Mesenchymal stem cell (in vitro differentiated cells and primary cell): ENCODE measurements around the gene PELI1.

Experiments used
- DNase-seq: peaks from one replicate; pipeline ENCODE4 v3.0.0-alpha.2; 2013
- H2AFZ ChIP-seq: one replicate; pipeline ENCODE4 v1.6.1; 2013; ENCODE audit warnings: low read depth, mild to moderate bottlenecking, control low read depth, inconsistent platforms, low read length, moderate library complexity
- H2AK5ac ChIP-seq: 2 replicates; pipeline ENCODE4 v1.6.1; 2013; ENCODE audit warnings: low read length, moderate library complexity, mild to moderate bottlenecking, inconsistent platforms; ENCODE audit not compliant: severe bottlenecking
- H2BK120ac ChIP-seq: one replicate; pipeline ENCODE4 v1.6.1; 2013; ENCODE audit warnings: low read depth, mild to moderate bottlenecking, inconsistent platforms, low read length, moderate library complexity
- H2BK12ac ChIP-seq, 2 experiments: one replicate each; pipeline ENCODE4 v1.6.1; 2013; ENCODE audit warnings: inconsistent platforms in 2 of 2, low read length in 2 of 2, mild to moderate bottlenecking in 2 of 2, moderate library complexity in 2 of 2, control low read depth in 1 of 2
- H2BK15ac ChIP-seq: one replicate; pipeline ENCODE4 v1.6.1; 2013; ENCODE audit warnings: mild to moderate bottlenecking, low read depth, inconsistent platforms; ENCODE audit not compliant: poor library complexity, severe bottlenecking
- H2BK5ac ChIP-seq: 2 replicates; pipeline ENCODE4 v1.6.1; 2013; ENCODE audit warnings: low read depth, mild to moderate bottlenecking, low read length, control low read depth, inconsistent platforms; ENCODE audit not compliant: poor library complexity, severe bottlenecking
- H3K14ac ChIP-seq, 2 experiments: one replicate each; pipeline ENCODE4 v1.6.1; 2013; ENCODE audit warnings: inconsistent platforms in 2 of 2, low read length in 2 of 2, control low read depth in 1 of 2, mild to moderate bottlenecking in 1 of 2, moderate library complexity in 1 of 2
- H3K18ac ChIP-seq, 2 experiments: one replicate each; pipeline ENCODE4 v1.6.1; 2013; ENCODE audit warnings: inconsistent platforms in 2 of 2, low read length in 2 of 2, control low read depth in 1 of 2, low read depth in 1 of 2, mild to moderate bottlenecking in 1 of 2
- H3K23ac ChIP-seq, 2 experiments: one replicate each; pipeline ENCODE4 v1.6.1; 2013; ENCODE audit warnings: inconsistent platforms in 2 of 2, low read length in 2 of 2, mild to moderate bottlenecking in 2 of 2, moderate library complexity in 2 of 2, control low read depth in 1 of 2
- H3K27ac ChIP-seq: 2 replicates; pipeline ENCODE4 v1.5.1; 2013; ENCODE audit warnings: mild to moderate bottlenecking, moderate library complexity, low read length, control low read depth, inconsistent platforms; ENCODE audit not compliant: poor library complexity, severe bottlenecking
- H3K27me3 ChIP-seq, 2 experiments: 2 replicates each; pipeline versions ENCODE4 v1.6.1 to v1.7.0; 2013; ENCODE audit warnings: low read length in 2 of 2, mild to moderate bottlenecking in 2 of 2, moderate library complexity in 2 of 2, control low read depth in 1 of 2, inconsistent platforms in 1 of 2; ENCODE audit not compliant: control insufficient read depth in 1 of 2, insufficient read depth in 1 of 2
- H3K36me3 ChIP-seq, 2 experiments: 2 replicates each; pipeline versions ENCODE4 v1.6.1 to v1.7.0; 2013; ENCODE audit warnings: low read length in 2 of 2, control low read depth in 1 of 2, inconsistent platforms in 1 of 2, low read depth in 1 of 2, mild to moderate bottlenecking in 1 of 2; ENCODE audit not compliant: insufficient read depth in 2 of 2, control insufficient read depth in 1 of 2
- H3K4ac ChIP-seq, 2 experiments: one replicate each; pipeline ENCODE4 v1.6.1; 2013; ENCODE audit warnings: inconsistent platforms in 2 of 2, low read length in 2 of 2, mild to moderate bottlenecking in 2 of 2, moderate library complexity in 2 of 2, control low read depth in 1 of 2, low read depth in 1 of 2
- H3K4me1 ChIP-seq: 2 replicates; pipeline ENCODE4 v1.6.1; 2013; ENCODE audit warnings: low read depth, low read length, control low read depth; ENCODE audit not compliant: control insufficient read depth, insufficient read depth
- H3K4me2 ChIP-seq: 2 replicates; pipeline ENCODE4 v1.6.1; 2013; ENCODE audit warnings: low read length, mild to moderate bottlenecking, inconsistent platforms; ENCODE audit not compliant: poor library complexity, severe bottlenecking
- H3K4me3 ChIP-seq, 2 experiments: 2 replicates each; pipeline versions ENCODE4 v1.5.1 to v1.7.0; 2013; ENCODE audit warnings: low read length in 2 of 2, mild to moderate bottlenecking in 2 of 2, control low read depth in 1 of 2, low read depth in 1 of 2; ENCODE audit not compliant: insufficient read depth in 1 of 2
- H3K79me1 ChIP-seq: replicated peaks from 2 replicates; pipeline ENCODE4 v1.6.1; 2013; ENCODE audit warnings: mild to moderate bottlenecking, control low read depth, low read length, inconsistent platforms; ENCODE audit not compliant: poor library complexity, severe bottlenecking
- H3K9ac ChIP-seq: 2 replicates; pipeline ENCODE4 v1.7.0; 2013; ENCODE audit warnings: mild to moderate bottlenecking, low read length, moderate library complexity
- H3K9me3 ChIP-seq: 2 replicates; pipeline ENCODE4 v1.7.0; 2013; ENCODE audit warnings: mild to moderate bottlenecking, low read length; ENCODE audit not compliant: control insufficient read depth
- H4K8ac ChIP-seq: one replicate; pipeline ENCODE4 v1.6.1; 2013; ENCODE audit warnings: inconsistent platforms, mild to moderate bottlenecking, low read length, moderate library complexity
- H4K91ac ChIP-seq: one replicate; pipeline ENCODE4 v1.6.1; 2013; ENCODE audit warnings: mild to moderate bottlenecking, low read length, inconsistent platforms
- WGBS: methylation state at CpG from one replicate; pipeline ENCODE4 v1.1.7; 2013; ENCODE audit warnings: mixed read lengths; 5-methylcytosine and 5-hydroxymethylcytosine counted together

The PELI1 gene

GRCh38 chr2:64168201-64168600, 24.0 kb upstream of the PELI1 start:
- Histone ChIP-seq H4K91ac (no peak overlapping the region), H3K27me3 (no peaks in the 10 kb centered on the region), H3K4ac (no peak overlapping the region), H3K36me3 (no peaks in the 10 kb centered on the region), H3K27ac (no peak overlapping the region), H3K4me2 (no peak overlapping the region), H3K18ac (no peak overlapping the region), H3K4me1 (no peaks in the 10 kb centered on the region), H2BK12ac (no peak overlapping the region), H3K4me3 (no peak overlapping the region), H3K23ac (no peak overlapping the region), H2BK120ac (no peak overlapping the region), H3K79me1 (no peaks in the 10 kb centered on the region), H2AK5ac (no peak overlapping the region), H3K9me3 (no peaks in the 10 kb centered on the region), H3K9ac (no peak overlapping the region), H2BK15ac (no peak overlapping the region), H2AFZ (no peak overlapping the region), H4K8ac (no peak overlapping the region), H3K14ac (no peak overlapping the region), H2BK5ac (no peak overlapping the region)
- DNase-seq, result no peak

- Histone ChIP-seq H3K18ac (no peak overlapping the region), H3K27ac (no peak overlapping the region), H3K4me2 (no peak overlapping the region), H2BK120ac (no peak overlapping the region), H4K91ac (no peak overlapping the region), H3K9ac (no peak overlapping the region), H3K14ac (no peak overlapping the region), H3K4ac (no peak overlapping the region), H2BK5ac (no peak overlapping the region), H3K4me3 (no peak overlapping the region), H2BK15ac (no peak overlapping the region), H4K8ac (no peak overlapping the region), H3K79me1 (no peaks in the 10 kb centered on the region), H3K23ac (no peak overlapping the region), H2BK12ac (no peak overlapping the region), H3K9me3 (no peaks in the 10 kb centered on the region), H3K36me3 (no peaks in the 10 kb centered on the region), H2AK5ac (no peak overlapping the region), H2AFZ (no peak overlapping the region), H3K4me1 (no peaks in the 10 kb centered on the region), H3K27me3 (no peaks in the 10 kb centered on the region)
- WGBS, result 94% methylated on average over 4 of the region's 4 CpGs
- DNase-seq, result peak; percentile 43
These were observed 22.6 kb upstream of the PELI1 start for GRCh38 chr2:64166637-64167420.

GRCh38 chr2:64166212-64166611, 22.0 kb upstream of the PELI1 start:
- Histone ChIP-seq H2AK5ac (no peak overlapping the region), H3K4me2 (no peak overlapping the region), H3K27ac (no peak overlapping the region), H3K4me1 (no peaks in the 10 kb centered on the region), H3K9me3 (no peaks in the 10 kb centered on the region), H2BK15ac (no peak overlapping the region), H3K79me1 (no peaks in the 10 kb centered on the region), H2BK120ac (no peak overlapping the region), H3K18ac (no peak overlapping the region), H3K23ac (no peak overlapping the region), H2BK5ac (no peak overlapping the region), H3K36me3 (no peaks in the 10 kb centered on the region), H2AFZ (no peak overlapping the region), H3K14ac (no peak overlapping the region), H4K91ac (no peak overlapping the region), H2BK12ac (no peak overlapping the region), H4K8ac (no peak overlapping the region), H3K9ac (no peak overlapping the region), H3K4me3 (no peak overlapping the region), H3K27me3 (no peaks in the 10 kb centered on the region), H3K4ac (no peak overlapping the region)
- DNase-seq, result no peak
- WGBS, result 95% methylated on average over 2 of the region's 2 CpGs

GRCh38 chr2:64165706-64166105, 21.5 kb upstream of the PELI1 start:
- H3K23ac ChIP-seq, result no peak overlapping the region
- H3K18ac ChIP-seq, result no peak overlapping the region
- H2BK5ac ChIP-seq, result no peak overlapping the region
- H3K27ac ChIP-seq, result no peak overlapping the region
- no peaks in the 10 kb centered on the region for H3K4me1 ChIP-seq
- H2AFZ ChIP-seq, result no peak overlapping the region
- no peak overlapping the region for H2BK15ac ChIP-seq
- no peak overlapping the region for H2BK120ac ChIP-seq
- no peaks in the 10 kb centered on the region for H3K9me3 ChIP-seq
- H4K8ac ChIP-seq, result no peak overlapping the region
- H3K4me2 ChIP-seq, result no peak overlapping the region
- no peak overlapping the region for H2AK5ac ChIP-seq
- H3K9ac ChIP-seq, result no peak overlapping the region
- H3K79me1 ChIP-seq, result no peaks in the 10 kb centered on the region
- H3K4ac ChIP-seq, result no peak overlapping the region
- no peaks in the 10 kb centered on the region for H3K36me3 ChIP-seq
- no peaks in the 10 kb centered on the region for H3K27me3 ChIP-seq
- no peak overlapping the region for H3K14ac ChIP-seq
- H3K4me3 ChIP-seq, result no peak overlapping the region
- DNase-seq, result peak; percentile 83
- no peak overlapping the region for H2BK12ac ChIP-seq
- H4K91ac ChIP-seq, result no peak overlapping the region
- WGBS, result 20% methylated on average over 1 of the region's 1 CpG
